HepG2 (cell line): ENCODE data around the gene ZSWIM5. TPM values are rescaled to one million over a fixed set of nuclear protein-coding genes. Genes with fewer than 3 reads are reported as not detected.

Source experiments
- ATAC-seq: fragments of 200-7000 bp; cut with Tn5 transposase; 3 replicates; pipeline ENCODE4 v1.9.1; 2020; ENCODE audit warnings: mild to moderate bottlenecking, moderate library complexity
- BruUV-seq: library from RNA; stranded (reverse); fragments of 400-500 nt; replicated peaks from 2 replicates; lab custom pipeline; 2021; lab: Mats Ljungman, UMichigan
- CTCF ChIA-PET: fragments of 300-600 bp; formaldehyde crosslinking; extraction: SDS; loops from one replicate; lab custom pipeline; 2021; ENCODE audit warnings: low total read pairs, inconsistent platforms, low intra/inter-chr PET ratio; lab: Yijun Ruan, JAX
- POLR2A ChIA-PET: fragments of 350-600 bp; sonication (Branson Sonifier 250); formaldehyde crosslinking; loops from one replicate; lab custom pipeline; 2020; ENCODE audit warnings: antibody characterized with exemption, inconsistent platforms; lab: Yijun Ruan, JAX
- DNase-seq: peaks from one replicate; pipeline ENCODE4 v3.0.0-alpha.2; 2015; ENCODE audit warnings: low spot score
- FAIRE-seq: peaks from 3 replicates; lab custom pipeline; 2011; peaks lifted over from hg19 to GRCh38; lab: Jason Lieb, UNC
- H2AFZ ChIP-seq: one replicate; pipeline ENCODE4 v1.6.1; 2011; ENCODE audit warnings: low read length, inconsistent platforms
- H3K27ac ChIP-seq: fragments of 300-600 bp; 3 replicates; pipeline ENCODE4 v1.8.0; 2011; ENCODE audit warnings: mixed run types, mild to moderate bottlenecking, mixed read lengths, low read length, inconsistent platforms; ENCODE audit not compliant: insufficient read depth; ENCODE audit errors: extremely low read length
- H3K27me3 ChIP-seq, 2 experiments: fragments of 200-600 bp in 1 of 2; 2 replicates in 1 of 2; 3 replicates in 1 of 2; pipeline versions ENCODE4 v1.6.0 to v1.8.0; 2011; ENCODE audit warnings: low read length in 2 of 2, mild to moderate bottlenecking in 2 of 2, moderate library complexity in 2 of 2, inconsistent platforms in 1 of 2; ENCODE audit not compliant: insufficient read depth in 2 of 2, control insufficient read depth in 1 of 2
- H3K36me3 ChIP-seq, 2 experiments: fragments of 200-600 bp in 1 of 2; replicated peaks in 1 of 2; 2 replicates in 1 of 2; 3 replicates in 1 of 2; pipeline versions ENCODE4 v1.5.1 to v1.8.0; 2011; ENCODE audit warnings: low read length in 2 of 2, inconsistent platforms in 1 of 2; ENCODE audit not compliant: insufficient read depth in 2 of 2, control insufficient read depth in 1 of 2
- H3K4me1 ChIP-seq: 2 replicates; pipeline ENCODE4 v1.5.1; 2012; ENCODE audit warnings: low read length, inconsistent platforms; ENCODE audit not compliant: insufficient read depth
- H3K4me2 ChIP-seq: 2 replicates; pipeline ENCODE4 v1.6.0; 2011; ENCODE audit warnings: low read depth, low read length, inconsistent platforms
- H3K4me3 ChIP-seq, 3 experiments: fragments of 200-600 bp in 1 of 3; sonication (generic), shearing (Covaris generic) in 1 of 3; replicated peaks in 1 of 3; 2 replicates each; pipeline ENCODE4 v1.5.1; 2011 to 2016; ENCODE audit warnings: low read length in 3 of 3, inconsistent platforms in 2 of 3, low read depth in 2 of 3, mild to moderate bottlenecking in 2 of 3, control low read depth in 1 of 3, mixed read lengths in 1 of 3; ENCODE audit not compliant: insufficient read depth in 1 of 3
- H3K79me2 ChIP-seq: one replicate; pipeline ENCODE4 v1.6.1; 2011; ENCODE audit warnings: low read length, inconsistent platforms; ENCODE audit not compliant: insufficient read depth
- H3K9ac ChIP-seq: 2 replicates; pipeline ENCODE4 v1.6.0; 2011; ENCODE audit warnings: mild to moderate bottlenecking, low read depth, low read length, inconsistent platforms; ENCODE audit not compliant: insufficient read depth
- H3K9me3 ChIP-seq: 2 replicates; pipeline ENCODE4 v1.5.1; 2012; ENCODE audit warnings: mild to moderate bottlenecking, low read length
- H4K20me1 ChIP-seq: 2 replicates; pipeline ENCODE4 v1.6.0; 2011; ENCODE audit warnings: inconsistent platforms, mild to moderate bottlenecking, low read length, moderate library complexity; ENCODE audit not compliant: insufficient read depth
- ARID2 ChIP-seq: sonication (generic); formaldehyde crosslinking; IDR thresholded peaks from 2 replicates; pipeline ENCODE4 v1.8.1; 2022; ENCODE audit warnings: mild to moderate bottlenecking, missing genetic modification reagents, borderline replicate concordance
- HDAC2 ChIP-seq: sonication (generic); formaldehyde crosslinking; IDR thresholded peaks from 2 replicates; pipeline ENCODE4 v1.4.0; 2020; ENCODE audit warnings: missing genetic modification reagents
- HNF4A ChIP-seq: sonication (generic); formaldehyde crosslinking; IDR thresholded peaks from 2 replicates; pipeline ENCODE4 v1.4.0; 2020; ENCODE audit warnings: missing genetic modification reagents
- NFE2L2 ChIP-seq: fragments of 150-350 bp; IDR thresholded peaks from 2 replicates; pipeline ENCODE4 v1.6.1; 2014; ENCODE audit warnings: low read length
- NFRKB ChIP-seq: fragments of 450-650 bp; IDR thresholded peaks from 2 replicates; pipeline ENCODE4 v1.6.1; 2017
- PBX3 ChIP-seq: sonication (generic); formaldehyde crosslinking; IDR thresholded peaks from 2 replicates; pipeline ENCODE4 v1.8.1; 2023; ENCODE audit warnings: missing genetic modification reagents, inconsistent platforms, borderline replicate concordance
- ZBTB3 ChIP-seq: sonication (generic); formaldehyde crosslinking; IDR thresholded peaks from 2 replicates; pipeline ENCODE4 v1.4.0; 2020; ENCODE audit warnings: low read depth, mild to moderate bottlenecking, moderate library complexity, missing genetic modification reagents, borderline replicate concordance
- ZMYM4 ChIP-seq: sonication (generic); formaldehyde crosslinking; IDR thresholded peaks from 2 replicates; pipeline ENCODE4 v1.8.1; 2023; ENCODE audit warnings: mild to moderate bottlenecking, missing genetic modification reagents
- ZNF292 ChIP-seq: sonication (generic); formaldehyde crosslinking; IDR thresholded peaks from 2 replicates; pipeline ENCODE4 v1.8.1; 2022; ENCODE audit warnings: mild to moderate bottlenecking, low read depth, missing genetic modification reagents, borderline replicate concordance
- ZNF335 ChIP-seq: sonication (generic); formaldehyde crosslinking; IDR thresholded peaks from 2 replicates; pipeline ENCODE4 v1.4.0; 2020; ENCODE audit warnings: missing genetic modification reagents
- ZNF660 ChIP-seq: sonication (generic); formaldehyde crosslinking; IDR thresholded peaks from 2 replicates; pipeline ENCODE4 v1.5.1; 2020; ENCODE audit warnings: mild to moderate bottlenecking, low read depth, missing genetic modification reagents, borderline replicate concordance
- ZXDC ChIP-seq: sonication (generic); formaldehyde crosslinking; IDR thresholded peaks from 2 replicates; pipeline ENCODE4 v1.5.0; 2020; ENCODE audit warnings: mild to moderate bottlenecking, missing genetic modification reagents
- WGBS: methylation state at CpG from one replicate; pipeline ENCODE4 v1.1.6; 2017; ENCODE audit warnings: low lambda C conversion rate; 5-methylcytosine and 5-hydroxymethylcytosine counted together
- in situ Hi-C: cut with HindIII; loops from 2 replicates; pipeline ENCODE4 v1.10.0; 2017; ENCODE audit warnings: low pct_unique_long_range_greater_than_20kb; ENCODE audit not compliant: extremely low pct_ligation_motif_present
- intact Hi-C: fragments of 100-400 bp; cut with micrococcal nuclease; formaldehyde crosslinking; loops from one replicate; pipeline ENCODE4 v1.10.0; 2022; ENCODE audit not compliant: unreplicated experiment
- polyA plus RNA-seq, 8 experiments: library from polyadenylated mRNA; depleted of rRNA in 3 of 8; stranded (reverse) in 7 of 8; unstranded in 1 of 8; fragments of >200 nt; fragmentation: Illumina TruSeq in 4 of 8; extraction: Trizol in 4 of 8; gene quantifications; 2 replicates each; pipeline versions ENCODE4 v1.2.1 to v1.2.3, GENCODE V29; 2011 to 2016; ENCODE audit warnings: low read depth in 4 of 8, missing spikeins in 1 of 8, mixed read lengths in 1 of 8; ENCODE audit not compliant: insufficient read depth in 1 of 8
- total RNA-seq, 5 experiments: library from RNA; depleted of rRNA; stranded (reverse); fragments of >200 nt; fragmentation: Illumina TruSeq; extraction: Trizol; gene quantifications; 2 replicates each; pipeline ENCODE4 v1.2.3, GENCODE V29; 2016; ENCODE audit warnings: low read depth in 1 of 5
- TF ChIP-seq, protein P1 (sequence below): fragments of 450-650 bp; IDR thresholded peaks from 2 replicates; pipeline ENCODE4 v1.6.1; 2017; ENCODE audit warnings: mild to moderate bottlenecking
- TF ChIP-seq, protein P2 (sequence below): sonication (generic); formaldehyde crosslinking; IDR thresholded peaks from 2 replicates; pipeline ENCODE4 v1.5.0; 2020; ENCODE audit warnings: missing genetic modification reagents, mild to moderate bottlenecking, borderline replicate concordance

The ZSWIM5 gene
- total and polyA plus RNA-seq, 2 of the 13 experiments (the other 11 are each of a cell fraction or from before 2014, with no cell fraction given): 11.0 to 20.6 TPM

- ChIA-PET CTCF (no interaction called here), POLR2A (interaction anchor here (1.1 to 2.4 kb wide), 6 partner anchors 59 to 196 kb away, joined by 4 to 8 read pairs (median 6); partner anchors contain the start of genes HECTD3, MUTYH, TOE1 and UROD)
- Histone ChIP-seq H3K9me3 (no peaks in the 10 kb centered on the region), H3K4me2 (peak overlapping the region; percentile 95), H3K79me2 (peaks cover 47% of the 10 kb centered on the region), H3K36me3 (no peaks in the 10 kb centered on the region), H4K20me1 (peaks cover 9% of the 10 kb centered on the region; the same call in 1 of the 2 replicates), H3K9ac (peak overlapping the region; percentile 80), H3K4me3 (peak overlapping the region; percentile 86 to 96 (median 95)), H3K4me1 (peaks cover 37% of the 10 kb centered on the region), H3K27me3 (no peaks in the 10 kb centered on the region; a peak in 1 of 5 replicates), H3K27ac (peak overlapping the region; percentile 95), H2AFZ (no peak overlapping the region)
- DNase-seq (no peak), ATAC-seq (no peak), FAIRE-seq (no peak)
- in situ Hi-C loops (no loop called here), intact Hi-C loops (loop anchor here (1.0 to 10.0 kb wide), 4 partner anchors 72 to 575 kb away; no protein-coding TSS in a partner anchor)
- 3% methylated on average over 15 of the region's 18 CpGs for WGBS
- TSS peak; percentile 86 for BruUV-seq
- TF ChIP-seq ZNF335 (no peak), HDAC2 (0 out of 2 replicates have a peak, but pooled peaks have one; percentile 9), ZNF660 (CRISPR knock-in tag) (no peak), ARID2 (CRISPR knock-in tag) (peak; percentile 66; the same call in 1 of the 2 replicates), NFE2L2 (no peak), ZMYM4 (CRISPR knock-in tag) (0 out of 2 replicates have a peak, but pooled peaks have one; percentile 23), ZNF292 (CRISPR knock-in tag) (0 out of 2 replicates have a peak, but pooled peaks have one; percentile 32), NFRKB (no peak), ZXDC (CRISPR knock-in tag) (peak; percentile 49; the same call in 1 of the 2 replicates), HNF4A (CRISPR knock-in tag) (no peak), ZBTB3 (CRISPR knock-in tag) (no peak), PBX3 (CRISPR knock-in tag) (0 out of 2 replicates have a peak, but pooled peaks have one; percentile 57)
- TF ChIP-seq, protein P1, sequence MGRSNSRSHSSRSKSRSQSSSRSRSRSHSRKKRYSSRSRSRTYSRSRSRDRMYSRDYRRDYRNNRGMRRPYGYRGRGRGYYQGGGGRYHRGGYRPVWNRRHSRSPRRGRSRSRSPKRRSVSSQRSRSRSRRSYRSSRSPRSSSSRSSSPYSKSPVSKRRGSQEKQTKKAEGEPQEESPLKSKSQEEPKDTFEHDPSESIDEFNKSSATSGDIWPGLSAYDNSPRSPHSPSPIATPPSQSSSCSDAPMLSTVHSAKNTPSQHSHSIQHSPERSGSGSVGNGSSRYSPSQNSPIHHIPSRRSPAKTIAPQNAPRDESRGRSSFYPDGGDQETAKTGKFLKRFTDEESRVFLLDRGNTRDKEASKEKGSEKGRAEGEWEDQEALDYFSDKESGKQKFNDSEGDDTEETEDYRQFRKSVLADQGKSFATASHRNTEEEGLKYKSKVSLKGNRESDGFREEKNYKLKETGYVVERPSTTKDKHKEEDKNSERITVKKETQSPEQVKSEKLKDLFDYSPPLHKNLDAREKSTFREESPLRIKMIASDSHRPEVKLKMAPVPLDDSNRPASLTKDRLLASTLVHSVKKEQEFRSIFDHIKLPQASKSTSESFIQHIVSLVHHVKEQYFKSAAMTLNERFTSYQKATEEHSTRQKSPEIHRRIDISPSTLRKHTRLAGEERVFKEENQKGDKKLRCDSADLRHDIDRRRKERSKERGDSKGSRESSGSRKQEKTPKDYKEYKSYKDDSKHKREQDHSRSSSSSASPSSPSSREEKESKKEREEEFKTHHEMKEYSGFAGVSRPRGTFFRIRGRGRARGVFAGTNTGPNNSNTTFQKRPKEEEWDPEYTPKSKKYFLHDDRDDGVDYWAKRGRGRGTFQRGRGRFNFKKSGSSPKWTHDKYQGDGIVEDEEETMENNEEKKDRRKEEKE: no peak
- TF ChIP-seq, protein P2, sequence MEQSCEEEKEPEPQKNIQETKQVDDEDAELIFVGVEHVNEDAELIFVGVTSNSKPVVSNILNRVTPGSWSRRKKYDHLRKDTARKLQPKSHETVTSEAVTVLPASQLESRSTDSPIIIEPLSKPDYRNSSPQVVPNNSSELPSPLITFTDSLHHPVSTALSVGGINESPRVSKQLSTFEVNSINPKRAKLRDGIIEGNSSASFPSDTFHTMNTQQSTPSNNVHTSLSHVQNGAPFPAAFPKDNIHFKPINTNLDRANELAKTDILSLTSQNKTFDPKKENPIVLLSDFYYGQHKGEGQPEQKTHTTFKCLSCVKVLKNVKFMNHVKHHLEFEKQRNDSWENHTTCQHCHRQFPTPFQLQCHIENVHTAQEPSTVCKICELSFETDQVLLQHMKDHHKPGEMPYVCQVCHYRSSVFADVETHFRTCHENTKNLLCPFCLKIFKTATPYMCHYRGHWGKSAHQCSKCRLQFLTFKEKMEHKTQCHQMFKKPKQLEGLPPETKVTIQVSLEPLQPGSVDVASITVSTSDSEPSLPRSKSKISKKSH: no peak
Measured at GRCh38 chr1:45206808-45207623, 611 bp upstream of the ZSWIM5 start.
